Measurements from ENCODE around the gene SLC45A1.
"Not testable (repeated sequence)": the region's sequence is repeated elsewhere in the genome, so short reads cannot be mapped to it uniquely, and the experiment has no call there.

Gene SLC45A1

GRCh38 chr1:8317647-8318381 is at the start of gene SLC45A1:
Gene SLC45A1, plus strand, starts transcription at chr1:8318114. Its CDS starts 6,216 bp downstream, at chr1:8324330.
- DNase-seq (ENCODE audit: low read depth): no peak
- H3K4me3 ChIP-seq (ENCODE audit: low read depth, low read length): peak within 1 kb of the TSS; percentile 61

DNA sequence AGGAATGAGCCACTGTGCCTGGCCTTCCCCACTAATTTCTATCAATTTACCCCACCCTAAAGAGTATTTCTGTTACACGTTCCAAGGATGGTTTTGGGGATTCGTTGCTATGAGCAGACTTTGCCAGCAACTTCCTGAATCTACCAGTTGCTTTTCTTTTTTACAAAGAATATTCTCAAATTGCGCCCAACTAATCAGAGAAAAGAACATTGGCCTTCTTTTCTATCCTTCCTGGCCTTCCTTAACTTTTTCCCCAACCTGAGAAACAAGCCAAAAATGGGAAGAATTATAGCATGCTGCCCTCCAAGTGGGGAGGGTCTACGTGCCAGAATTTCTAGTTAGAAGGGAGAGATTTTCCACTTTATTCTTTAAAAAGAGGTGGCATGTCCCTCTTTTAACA is 44.9 kb upstream of the SLC45A1 start:
- no peak overlapping the region for H3K4me3 ChIP-seq (ENCODE audit: low read depth, low read length)
- no peak for DNase-seq (ENCODE audit: low read depth)

- H3K4me3 ChIP-seq (ENCODE audit: low read depth, low read length): no peak overlapping the region
- no peak for DNase-seq (ENCODE audit: low read depth)
These were observed 43.6 kb upstream of the SLC45A1 start for GRCh38 chr1:8274352-8274751.

- no peak for DNase-seq (ENCODE audit: low read depth)
- H3K4me3 ChIP-seq (ENCODE audit: low read depth, low read length): no peak overlapping the region
These were observed 41.6 kb upstream of the SLC45A1 start for GRCh38 chr1:8276173-8276914.

DNA sequence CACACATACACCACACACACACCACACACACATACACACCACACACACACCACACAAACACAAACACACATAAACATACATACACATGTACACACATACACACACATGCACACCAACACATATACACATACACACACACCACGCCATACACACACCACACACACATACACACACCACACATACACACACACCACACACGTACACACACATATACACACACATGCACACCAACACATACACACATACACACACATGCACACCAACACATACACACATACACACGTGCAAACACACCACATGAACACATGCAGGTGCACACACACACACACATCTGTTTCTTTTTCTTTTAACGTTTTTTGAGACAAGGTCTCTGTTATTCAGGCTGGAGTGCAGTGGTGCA is 41.0 kb upstream of the SLC45A1 start:
- H3K4me3 ChIP-seq (ENCODE audit: low read depth, low read length): no peak overlapping the region
- no peak for DNase-seq (ENCODE audit: low read depth)

- H3K4me3 ChIP-seq (ENCODE audit: low read depth, low read length); DNase-seq (ENCODE audit: low read depth): not testable (repeated sequence)
These were observed 39.2 kb upstream of the SLC45A1 start for GRCh38 chr1:8278677-8279076.

- H3K4me3 ChIP-seq (ENCODE audit: low read depth, low read length): no peak overlapping the region
These were observed 35.9 kb upstream of the SLC45A1 start for GRCh38 chr1:8281843-8282509.

DNA sequence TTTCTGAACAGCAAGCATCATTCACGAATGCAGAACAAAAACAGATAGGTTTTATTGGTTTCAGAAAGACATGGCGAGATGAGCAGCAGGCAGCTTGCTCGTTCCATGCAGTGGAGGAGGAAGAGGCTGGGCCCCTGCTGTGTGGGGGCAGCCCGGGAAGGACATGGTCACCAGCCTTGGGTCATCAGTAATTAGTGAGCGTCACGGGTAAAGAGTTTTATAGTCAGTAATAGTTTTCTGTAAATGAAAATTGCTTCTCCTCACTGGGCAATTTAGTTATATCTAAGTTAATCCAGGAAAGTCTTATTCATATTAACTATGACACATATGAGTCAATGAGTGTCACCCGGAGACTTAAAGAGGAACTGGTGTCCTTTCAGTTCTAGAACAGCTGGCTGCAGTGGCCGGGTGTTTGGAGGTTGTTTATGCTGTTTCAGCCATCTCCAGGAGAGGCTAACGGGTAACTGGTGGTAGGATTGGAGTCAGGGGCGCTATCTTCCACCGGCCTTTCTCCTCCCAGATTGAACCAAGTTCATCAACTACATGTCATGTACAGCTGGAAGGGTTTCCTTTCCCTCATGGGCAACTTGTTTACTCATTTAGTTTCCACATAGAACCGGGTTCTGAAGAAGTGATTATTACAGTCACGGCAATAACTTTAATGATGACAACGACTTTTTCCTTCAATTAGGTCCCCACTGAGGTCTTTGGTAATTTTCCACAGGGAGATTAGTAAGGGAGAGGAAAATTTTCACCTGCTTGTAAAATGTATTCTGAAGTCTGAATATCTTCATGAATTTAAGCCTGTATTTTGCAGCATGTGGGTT is 34.6 kb upstream of the SLC45A1 start:
- no peak overlapping the region for H3K4me3 ChIP-seq (ENCODE audit: low read depth, low read length)
- DNase-seq (ENCODE audit: low read depth): no peak

More at GRCh38 chr1:8281843-8282509, 35.9 kb upstream of the SLC45A1 start:
- no peak for DNase-seq (ENCODE audit: low read depth)

GRCh38 chr1:8284127-8284526 is 33.8 kb upstream of the SLC45A1 start:
- no peak overlapping the region for H3K4me3 ChIP-seq (ENCODE audit: low read depth, low read length)
- peak; percentile 6 for DNase-seq (ENCODE audit: low read depth)

GRCh38 chr1:8285103-8285502 is 32.8 kb upstream of the SLC45A1 start:
- H3K4me3 ChIP-seq (ENCODE audit: low read depth, low read length): no peak overlapping the region
- DNase-seq (ENCODE audit: low read depth): no peak

DNA sequence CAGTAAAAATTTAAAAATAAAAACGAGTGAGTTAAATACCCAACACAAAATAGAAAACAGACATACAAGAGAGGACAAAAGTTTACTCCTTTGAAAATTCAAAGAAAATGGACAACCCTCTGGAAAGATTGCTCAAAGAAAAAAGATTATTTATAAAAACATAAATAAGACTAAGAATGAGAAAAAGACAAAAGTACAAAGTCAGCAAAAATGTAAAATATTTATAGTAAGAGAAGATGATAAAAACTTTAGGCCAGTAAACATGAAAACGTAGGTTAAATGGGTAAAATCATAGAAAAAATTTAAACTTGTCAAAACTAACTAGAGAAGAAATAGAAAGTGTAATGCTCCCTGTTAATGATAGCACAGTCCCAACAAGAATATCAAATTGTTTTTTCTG is 31.9 kb upstream of the SLC45A1 start:
- H3K4me3 ChIP-seq (ENCODE audit: low read depth, low read length): no peak overlapping the region
- DNase-seq (ENCODE audit: low read depth): no peak

DNA sequence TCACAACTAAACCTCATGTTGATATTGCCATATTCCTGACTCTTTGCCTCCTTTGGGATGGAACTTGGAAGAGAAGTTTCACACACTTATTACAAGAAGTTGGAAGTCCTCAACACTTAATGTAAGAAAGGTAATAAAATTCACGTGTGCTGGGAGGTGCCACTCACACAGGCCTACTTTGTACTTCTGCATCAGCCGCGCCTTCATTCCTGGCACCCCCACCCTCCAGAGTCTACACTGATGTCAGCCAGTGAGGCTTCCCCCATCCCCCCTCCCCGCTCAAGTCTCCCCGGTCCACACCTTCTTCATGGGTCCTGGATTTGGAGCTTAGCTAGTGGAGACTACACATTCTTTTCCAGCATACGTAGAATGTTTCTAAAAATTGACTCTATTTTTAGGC is 24.8 kb upstream of the SLC45A1 start:
- no peak overlapping the region for H3K4me3 ChIP-seq (ENCODE audit: low read depth, low read length)
- no peak for DNase-seq (ENCODE audit: low read depth)

- no peak overlapping the region for H3K4me3 ChIP-seq (ENCODE audit: low read depth, low read length)
- DNase-seq (ENCODE audit: low read depth): no peak
These were observed 24.2 kb upstream of the SLC45A1 start for GRCh38 chr1:8293641-8294169.

GRCh38 chr1:8294170-8294697 is 23.7 kb upstream of the SLC45A1 start:
- H3K4me3 ChIP-seq (ENCODE audit: low read depth, low read length): no peak overlapping the region

DNA sequence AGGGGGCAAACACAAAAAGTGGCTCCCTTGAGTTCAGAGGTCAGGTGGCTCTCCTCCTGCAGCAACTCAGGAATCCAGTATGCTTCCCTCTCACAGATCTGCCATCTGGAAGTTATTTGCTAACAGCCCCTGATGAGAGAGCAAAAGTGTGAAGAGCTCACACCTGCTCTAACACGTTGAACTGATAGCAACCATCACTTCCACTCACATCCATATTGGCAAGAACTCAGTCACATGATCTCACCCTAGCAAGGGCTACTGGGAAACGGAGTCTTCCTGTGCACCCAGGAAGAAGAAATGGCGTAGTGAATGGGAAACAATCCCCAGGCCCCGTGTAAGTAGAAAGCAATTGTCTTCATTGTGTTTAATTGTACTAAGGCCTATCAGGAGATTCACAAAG is 20.7 kb upstream of the SLC45A1 start:
- H3K4me3 ChIP-seq (ENCODE audit: low read depth, low read length): no peak overlapping the region
- DNase-seq (ENCODE audit: low read depth): no peak

More at GRCh38 chr1:8294170-8294697, 23.7 kb upstream of the SLC45A1 start:
- DNase-seq (ENCODE audit: low read depth): no peak

DNA sequence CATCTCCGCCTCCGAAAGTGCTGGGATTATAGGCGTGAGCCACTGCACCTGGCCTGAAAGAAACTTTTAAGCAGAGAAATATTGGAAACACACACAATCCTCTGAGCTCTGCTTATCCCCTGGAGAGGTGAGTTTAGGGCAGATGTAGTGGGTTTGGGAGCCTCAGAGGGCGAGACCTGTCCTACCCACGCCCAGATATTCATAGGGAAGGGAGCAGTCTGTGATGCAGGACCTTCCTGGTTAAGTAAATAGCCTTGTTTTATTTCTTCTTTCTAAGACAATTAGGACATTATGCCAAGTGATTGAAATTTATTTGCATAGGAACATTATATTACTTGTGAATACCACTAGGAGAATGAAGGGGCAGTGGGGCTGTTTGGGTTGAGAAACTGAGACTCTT is 18.0 kb upstream of the SLC45A1 start:
- no peak overlapping the region for H3K4me3 ChIP-seq (ENCODE audit: low read depth, low read length)
- no peak for DNase-seq (ENCODE audit: low read depth)

- H3K4me3 ChIP-seq (ENCODE audit: low read depth, low read length): no peak overlapping the region
- no peak for DNase-seq (ENCODE audit: low read depth)
These were observed 15.6 kb upstream of the SLC45A1 start for GRCh38 chr1:8302081-8302956.

- DNase-seq (ENCODE audit: low read depth): no peak
These were observed 14.8 kb upstream of the SLC45A1 start for GRCh38 chr1:8303141-8303540.

More at GRCh38 chr1:8303141-8303540, 14.8 kb upstream of the SLC45A1 start:
- H3K4me3 ChIP-seq (ENCODE audit: low read depth, low read length): no peak overlapping the region
